ENCODE results near the gene CLIP4. TPM values are rescaled to one million over a fixed set of nuclear protein-coding genes. Genes with fewer than 3 reads are reported as not detected.

The CLIP4 gene
- total and polyA plus RNA-seq, 10 of the 15 experiments (the other 5 are each of a cell fraction or from before 2014, with no cell fraction given), result 5.5 to 34.9 (median 16.8) TPM

DNA sequence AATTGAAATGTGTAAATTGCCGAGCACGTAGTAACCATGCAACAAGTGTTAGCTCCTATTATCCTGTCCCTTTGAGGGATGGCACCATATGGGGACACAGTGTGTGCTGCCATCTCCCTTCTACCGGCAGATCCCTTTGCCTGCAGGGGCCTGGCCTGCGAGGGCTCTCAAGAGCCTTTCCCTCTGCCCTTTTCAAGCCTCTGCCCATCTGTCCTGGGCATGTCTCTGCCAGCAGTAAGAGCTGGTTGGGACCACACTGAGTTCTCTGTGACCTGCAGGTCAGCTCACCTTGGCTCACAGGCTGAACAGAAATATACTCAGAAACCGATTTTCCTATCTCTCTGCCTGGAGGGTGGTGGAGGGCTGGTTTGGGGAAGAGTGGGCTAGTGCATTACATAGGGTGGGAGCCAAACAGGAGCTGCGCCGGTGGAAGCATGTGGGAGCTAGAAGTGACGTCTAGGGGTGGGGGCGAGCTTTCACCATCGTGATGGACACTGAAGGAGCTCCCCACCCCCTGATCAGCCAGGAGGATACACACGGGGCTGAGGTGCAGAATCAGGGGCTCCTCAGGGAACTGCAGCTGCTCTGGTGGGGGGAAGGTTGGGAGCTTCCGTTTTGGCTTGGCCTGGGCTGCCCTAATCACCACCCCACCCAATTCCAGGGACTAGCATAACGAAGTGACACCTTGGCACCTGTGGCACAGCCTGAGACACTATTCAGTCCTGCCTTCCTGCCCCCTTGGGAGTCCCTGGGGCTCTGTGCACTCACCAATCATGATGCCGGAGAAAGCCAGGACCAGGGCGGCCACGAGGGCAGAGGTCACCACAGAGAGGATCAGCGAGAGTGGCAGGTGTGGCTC lies 109.7 kb downstream of the CLIP4 start:
- H4K20me1 ChIP-seq (ENCODE audit: control insufficient read depth, insufficient read depth), result no peaks in the 10 kb centered on the region
- H3K4me2 ChIP-seq (ENCODE audit: control insufficient read depth, insufficient read depth), result no peak overlapping the region
- no TSS peak for BruUV-seq (replicated peaks)
- no peak overlapping the region for H3K9ac ChIP-seq (ENCODE audit: control insufficient read depth, insufficient read depth, low read length)
- FAIRE-seq, result no peak
- TF ChIP-seq ZZZ3 (IDR thresholded peaks at IDR 0.05; ENCODE audit: control insufficient read depth, insufficient read length, low read depth), result no peak
- H2AFZ ChIP-seq (ENCODE audit: control insufficient read depth, low read depth, low read length), result no peak overlapping the region
- 46% methylated on average over 17 of the region's 17 CpGs for WGBS (ENCODE audit: insufficient coverage, insufficient replicate concordance, low lambda C conversion rate, missing lambda C conversion rate)
- in situ Hi-C loops (cut with MboI) (no loop called here), intact Hi-C loops (cut with micrococcal nuclease; ENCODE audit: unreplicated experiment) (no loop called here)
- ATAC-seq, result no peak
- H3K27ac ChIP-seq (ENCODE audit: control insufficient read depth, insufficient read depth), result no peak overlapping the region
- H3K9me3 ChIP-seq (replicated peaks; ENCODE audit: control insufficient read depth, insufficient read depth, low read length), result no peaks in the 10 kb centered on the region
- DNase-seq (ENCODE audit: low read depth, low spot score), result no peak
- no peaks in the 10 kb centered on the region for H3K36me3 ChIP-seq (ENCODE audit: control insufficient read depth in 2 of 2, insufficient read depth in 2 of 2, low read length in 1 of 2)
- POLR2A ChIA-PET, result no interaction called here
- H3K4me3 ChIP-seq, result no peak overlapping the region
- SMC1A ChIA-PET (ENCODE audit: uncharacterized antibody, unreplicated experiment), result no interaction called here
- no peaks in the 10 kb centered on the region for H3K4me1 ChIP-seq (ENCODE audit: control insufficient read depth, insufficient read depth, low read length)
- RAD21 ChIA-PET (ENCODE audit: unreplicated experiment), result no interaction called here
- H3K27me3 ChIP-seq (replicated peaks in 1 of 2; ENCODE audit: control insufficient read depth in 2 of 2, insufficient read depth in 2 of 2, low read length in 1 of 2), result no peaks in the 10 kb centered on the region
- H3K79me2 ChIP-seq (ENCODE audit: control insufficient read depth, insufficient read depth, low read length), result no peaks in the 10 kb centered on the region
- CTCF ChIA-PET, result no interaction called here

DNA sequence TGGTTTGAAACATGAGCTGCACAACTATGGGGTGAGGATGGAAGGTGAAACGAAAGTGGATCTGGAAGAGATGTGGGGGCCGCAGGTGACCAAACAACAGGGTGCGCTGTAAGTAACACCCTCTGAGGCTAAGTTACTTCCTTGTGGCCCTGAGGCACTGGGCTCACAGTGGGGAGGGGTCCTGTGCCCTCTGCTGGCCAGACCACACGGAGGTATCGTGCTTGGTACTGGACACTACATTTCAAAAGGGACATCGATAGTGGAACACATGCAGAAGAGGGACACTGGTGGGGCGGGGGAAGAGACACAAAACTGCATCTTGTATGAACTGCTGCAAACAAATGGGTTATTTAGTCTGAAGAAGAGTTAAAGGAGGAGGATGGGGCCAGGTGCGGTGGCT lies 110.6 kb downstream of the CLIP4 start:
- in situ Hi-C loops (cut with MboI) (no loop called here), intact Hi-C loops (cut with micrococcal nuclease; ENCODE audit: unreplicated experiment) (no loop called here)
- no TSS peak for BruUV-seq (replicated peaks)
- H3K36me3 ChIP-seq (ENCODE audit: control insufficient read depth in 2 of 2, insufficient read depth in 2 of 2, low read length in 1 of 2), result no peaks in the 10 kb centered on the region
- 58% methylated on average over 8 of the region's 8 CpGs for WGBS (ENCODE audit: insufficient coverage, insufficient replicate concordance, low lambda C conversion rate, missing lambda C conversion rate)
- H3K4me1 ChIP-seq (ENCODE audit: control insufficient read depth, insufficient read depth, low read length), result no peaks in the 10 kb centered on the region
- ChIA-PET CTCF (no interaction called here), SMC1A (ENCODE audit: uncharacterized antibody, unreplicated experiment) (no interaction called here), POLR2A (no interaction called here), RAD21 (ENCODE audit: unreplicated experiment) (no interaction called here)
- H3K9ac ChIP-seq (ENCODE audit: control insufficient read depth, insufficient read depth, low read length), result no peak overlapping the region
- H3K4me3 ChIP-seq, result no peak overlapping the region
- DNase-seq (ENCODE audit: low read depth, low spot score) (no peak), ATAC-seq (no peak), FAIRE-seq (no peak)
- H4K20me1 ChIP-seq (ENCODE audit: control insufficient read depth, insufficient read depth), result no peaks in the 10 kb centered on the region
- H2AFZ ChIP-seq (ENCODE audit: control insufficient read depth, low read depth, low read length), result no peak overlapping the region
- H3K4me2 ChIP-seq (ENCODE audit: control insufficient read depth, insufficient read depth), result no peak overlapping the region
- H3K27ac ChIP-seq (ENCODE audit: control insufficient read depth, insufficient read depth), result no peak overlapping the region
- no peaks in the 10 kb centered on the region for H3K9me3 ChIP-seq (replicated peaks; ENCODE audit: control insufficient read depth, insufficient read depth, low read length)
- H3K79me2 ChIP-seq (ENCODE audit: control insufficient read depth, insufficient read depth, low read length), result no peaks in the 10 kb centered on the region
- H3K27me3 ChIP-seq (replicated peaks in 1 of 2; ENCODE audit: control insufficient read depth in 2 of 2, insufficient read depth in 2 of 2, low read length in 1 of 2), result no peaks in the 10 kb centered on the region
- TF ChIP-seq, protein P1, sequence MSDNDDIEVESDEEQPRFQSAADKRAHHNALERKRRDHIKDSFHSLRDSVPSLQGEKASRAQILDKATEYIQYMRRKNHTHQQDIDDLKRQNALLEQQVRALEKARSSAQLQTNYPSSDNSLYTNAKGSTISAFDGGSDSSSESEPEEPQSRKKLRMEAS (IDR thresholded peaks at IDR 0.05; ENCODE audit: low read depth, low read length), result no peak
- no peak for TF ChIP-seq HDAC2 (IDR thresholded peaks at IDR 0.05)
- TF ChIP-seq PAX8 (IDR thresholded peaks at IDR 0.05), result no peak
- TF ChIP-seq NBN (IDR thresholded peaks at IDR 0.05), result no peak
- no peak for TF ChIP-seq DPF2 (IDR thresholded peaks at IDR 0.05)
- TF ChIP-seq KLF5 (IDR thresholded peaks at IDR 0.05; ENCODE audit: partially characterized antibody), result no peak
- TF ChIP-seq, protein P2, sequence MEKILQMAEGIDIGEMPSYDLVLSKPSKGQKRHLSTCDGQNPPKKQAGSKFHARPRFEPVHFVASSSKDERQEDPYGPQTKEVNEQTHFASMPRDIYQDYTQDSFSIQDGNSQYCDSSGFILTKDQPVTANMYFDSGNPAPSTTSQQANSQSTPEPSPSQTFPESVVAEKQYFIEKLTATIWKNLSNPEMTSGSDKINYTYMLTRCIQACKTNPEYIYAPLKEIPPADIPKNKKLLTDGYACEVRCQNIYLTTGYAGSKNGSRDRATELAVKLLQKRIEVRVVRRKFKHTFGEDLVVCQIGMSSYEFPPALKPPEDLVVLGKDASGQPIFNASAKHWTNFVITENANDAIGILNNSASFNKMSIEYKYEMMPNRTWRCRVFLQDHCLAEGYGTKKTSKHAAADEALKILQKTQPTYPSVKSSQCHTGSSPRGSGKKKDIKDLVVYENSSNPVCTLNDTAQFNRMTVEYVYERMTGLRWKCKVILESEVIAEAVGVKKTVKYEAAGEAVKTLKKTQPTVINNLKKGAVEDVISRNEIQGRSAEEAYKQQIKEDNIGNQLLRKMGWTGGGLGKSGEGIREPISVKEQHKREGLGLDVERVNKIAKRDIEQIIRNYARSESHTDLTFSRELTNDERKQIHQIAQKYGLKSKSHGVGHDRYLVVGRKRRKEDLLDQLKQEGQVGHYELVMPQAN (conservative IDR thresholded peaks at IDR 0.05), result no peak
- TF ChIP-seq CHD2 (IDR thresholded peaks at IDR 0.05; ENCODE audit: borderline replicate concordance, low read depth, low read length), result no peak
- TF ChIP-seq, protein P3, sequence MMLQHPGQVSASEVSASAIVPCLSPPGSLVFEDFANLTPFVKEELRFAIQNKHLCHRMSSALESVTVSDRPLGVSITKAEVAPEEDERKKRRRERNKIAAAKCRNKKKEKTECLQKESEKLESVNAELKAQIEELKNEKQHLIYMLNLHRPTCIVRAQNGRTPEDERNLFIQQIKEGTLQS (IDR thresholded peaks at IDR 0.05; ENCODE audit: borderline replicate concordance, extremely low read depth, low read depth, low read length), result no peak
- TF ChIP-seq BHLHE40 (IDR thresholded peaks at IDR 0.05; ENCODE audit: borderline replicate concordance in 1 of 2, low read depth in 2 of 2, low read length in 1 of 2), result no peak
- no peak for TF ChIP-seq POLR2AphosphoS2 (IDR thresholded peaks at IDR 0.05; ENCODE audit: low read depth, low read length)

Data from GM12878 (cell line).